Measurements from ENCODE around the gene TXNDC16. TPM values are rescaled to one million over a fixed set of nuclear protein-coding genes. Genes with fewer than 3 reads are reported as not detected.

Gene TXNDC16
- total and polyA plus RNA-seq, 2 donors (not counting 1 experiment from before 2014, with no cell fraction given): 0.75 to 7.0 TPM

GRCh38 chr14:52522033-52522432 lies 30.3 kb downstream of the TXNDC16 start:
- WGBS (ENCODE audit: insufficient coverage): no CpG with 5 or more reads among the region's 1 CpG
- Histone ChIP-seq H3K4me2 (replicated peaks; ENCODE audit: low read depth, low read length, poor library complexity, severe bottlenecking) (no peak overlapping the region), H3K9me3 (ENCODE audit: control extremely low read depth in 1 of 3, control insufficient read depth in 2 of 3, insufficient read depth in 1 of 3, low read length in 2 of 3) (no peaks in the 10 kb centered on the region), H3K79me2 (ENCODE audit: control insufficient read depth, insufficient read depth, low read length) (no peaks in the 10 kb centered on the region), H3K27ac (ENCODE audit: low read length in 2 of 2) (no peak overlapping the region), H3K4me1 (ENCODE audit: control insufficient read depth in 2 of 2, insufficient read depth in 2 of 2, low read length in 2 of 2) (no peaks in the 10 kb centered on the region), H3K4me3 (ENCODE audit: control extremely low read depth in 1 of 5, extremely low read depth in 1 of 5, insufficient read depth in 1 of 5, low read depth in 2 of 5, low read length in 4 of 5) (no peak overlapping the region), H4K20me1 (ENCODE audit: control insufficient read depth, insufficient read depth, low read length, poor library complexity, severe bottlenecking) (no peaks in the 10 kb centered on the region), H3K36me3 (replicated peaks in 1 of 2; ENCODE audit: control extremely low read depth in 1 of 2, control insufficient read depth in 1 of 2, extremely low read depth in 1 of 2, insufficient read depth in 2 of 2, low read length in 1 of 2) (no peaks in the 10 kb centered on the region), H3K27me3 (replicated peaks in 1 of 4; ENCODE audit: control extremely low read depth in 1 of 4, control insufficient read depth in 3 of 4, insufficient read depth in 4 of 4, low read length in 3 of 4) (no peaks in the 10 kb centered on the region), H3K9ac (ENCODE audit: low read length) (no peak overlapping the region), H2AFZ (ENCODE audit: insufficient read depth, low read depth, low read length, poor library complexity, severe bottlenecking) (no peak overlapping the region)
- DNase-seq (no peak), ATAC-seq (ENCODE audit: low read depth) (no peak)
- H3K9me3 Mint-ChIP-seq (ENCODE audit: insufficient read depth): no peaks in the 10 kb centered on the region
- TF ChIP-seq CTCF (IDR thresholded peaks at IDR 0.05) (no peak), EZH2 (IDR thresholded peaks at IDR 0.05; ENCODE audit: borderline replicate concordance, insufficient read depth, low read depth, low read length, poor library complexity, severe bottlenecking) (no peak)
- H3K4me3 Mint-ChIP-seq: no peak overlapping the region
- ChIA-PET POLR2A (no interaction called here), CTCF (interaction anchor here (0.6 kb wide), 1 partner anchor 1389 kb away, joined by 5 read pairs; no protein-coding TSS in a partner anchor)
- no peaks in the 10 kb centered on the region for H3K4me1 Mint-ChIP-seq
- no peaks in the 10 kb centered on the region for H3K27me3 Mint-ChIP-seq
- no peak overlapping the region for H3K27ac Mint-ChIP-seq
- intact Hi-C loops (cut with micrococcal nuclease): no loop called here

GRCh38 chr14:52514046-52514811 lies 38.1 kb downstream of the TXNDC16 start:
- no peaks in the 10 kb centered on the region for H3K9me3 ChIP-seq (ENCODE audit: control extremely low read depth in 1 of 3, control insufficient read depth in 2 of 3, insufficient read depth in 1 of 3, low read length in 2 of 3)
- no peak overlapping the region for H3K4me2 ChIP-seq (replicated peaks; ENCODE audit: low read depth, low read length, poor library complexity, severe bottlenecking)
- H3K4me1 Mint-ChIP-seq: no peaks in the 10 kb centered on the region
- no peaks in the 10 kb centered on the region for H3K4me1 ChIP-seq (ENCODE audit: control insufficient read depth in 2 of 2, insufficient read depth in 2 of 2, low read length in 2 of 2)
- WGBS (ENCODE audit: insufficient coverage): no CpG with 5 or more reads among the region's 4 CpGs
- no peak overlapping the region for H3K9ac ChIP-seq (ENCODE audit: low read length)
- no peak for TF ChIP-seq CTCF (IDR thresholded peaks at IDR 0.05)
- no peak overlapping the region for H3K4me3 Mint-ChIP-seq
- H3K4me3 ChIP-seq (ENCODE audit: control extremely low read depth in 1 of 5, extremely low read depth in 1 of 5, insufficient read depth in 1 of 5, low read depth in 2 of 5, low read length in 4 of 5): no peak overlapping the region
- ChIA-PET CTCF (no interaction called here), POLR2A (no interaction called here)
- H3K27me3 ChIP-seq (replicated peaks in 1 of 4; ENCODE audit: control extremely low read depth in 1 of 4, control insufficient read depth in 3 of 4, insufficient read depth in 4 of 4, low read length in 3 of 4): no peaks in the 10 kb centered on the region
- no peak for ATAC-seq (ENCODE audit: low read depth)
- no peaks in the 10 kb centered on the region for H3K9me3 Mint-ChIP-seq (ENCODE audit: insufficient read depth)
- no peak overlapping the region for H3K27ac Mint-ChIP-seq
- no peaks in the 10 kb centered on the region for H3K27me3 Mint-ChIP-seq
- no peak overlapping the region for H3K27ac ChIP-seq (ENCODE audit: low read length in 2 of 2)
- H3K79me2 ChIP-seq (ENCODE audit: control insufficient read depth, insufficient read depth, low read length): no peaks in the 10 kb centered on the region
- H3K36me3 ChIP-seq (replicated peaks in 1 of 2; ENCODE audit: control extremely low read depth in 1 of 2, control insufficient read depth in 1 of 2, extremely low read depth in 1 of 2, insufficient read depth in 2 of 2, low read length in 1 of 2): peaks cover 0 to 1% of the 10 kb centered on the region in 2 experiments
- intact Hi-C loops (cut with micrococcal nuclease): no loop called here
- no peak overlapping the region for H2AFZ ChIP-seq (ENCODE audit: insufficient read depth, low read depth, low read length, poor library complexity, severe bottlenecking)
- no peaks in the 10 kb centered on the region for H4K20me1 ChIP-seq (ENCODE audit: control insufficient read depth, insufficient read depth, low read length, poor library complexity, severe bottlenecking)
- no peak for DNase-seq

Measured in B cell (primary cell).